ENCODE data around the gene TOB2.
"Not testable (repeated sequence)": the region's sequence is repeated elsewhere in the genome, so short reads cannot be mapped to it uniquely, and the experiment has no call there.

TOB2 gene

GRCh38 chr22:41461901-41462300 lies 15.3 kb upstream of the TOB2 start:
- DNase-seq, result no peak

GRCh38 chr22:41460071-41460470 lies 13.5 kb upstream of the TOB2 start:
- not testable (repeated sequence) for DNase-seq

GRCh38 chr22:41459431-41459830 lies 12.8 kb upstream of the TOB2 start:
- no peak for DNase-seq

- DNase-seq, result no peak
These were observed 11.6 kb upstream of the TOB2 start for GRCh38 chr22:41458161-41458728.

GRCh38 chr22:41448189-41448808 lies 1.7 kb upstream of the TOB2 start:
- peak; percentile 99 for DNase-seq

- DNase-seq, result peak; percentile 79
These were observed 1.0 kb upstream of the TOB2 start for GRCh38 chr22:41447435-41448188.

GRCh38 chr22:41446057-41446501 lies 522 bp downstream of the TOB2 start:
- DNase-seq, result no peak

GRCh38 chr22:41445129-41446056 lies 1.2 kb downstream of the TOB2 start:
- peak; percentile 86 for DNase-seq

GRCh38 chr22:41444360-41445128 lies 2.1 kb downstream of the TOB2 start:
- DNase-seq, result peak; percentile 97

- DNase-seq, result peak; percentile 93
These were observed 4.3 kb downstream of the TOB2 start for GRCh38 chr22:41442240-41442792.

GRCh38 chr22:41440511-41440910 lies 6.1 kb downstream of the TOB2 start:
- DNase-seq, result not testable (repeated sequence)

GRCh38 chr22:41437198-41437597 lies 9.4 kb downstream of the TOB2 start:
- no peak for DNase-seq

GRCh38 chr22:41436322-41437113 lies 10.1 kb downstream of the TOB2 start:
- no peak for DNase-seq

- no peak for DNase-seq
These were observed 11.0 kb downstream of the TOB2 start for GRCh38 chr22:41435560-41435959.

- not testable (repeated sequence) for DNase-seq
These were observed 12.1 kb downstream of the TOB2 start for GRCh38 chr22:41434361-41435003.

GRCh38 chr22:41433480-41433879 lies 13.1 kb downstream of the TOB2 start:
- not testable (repeated sequence) for DNase-seq

- DNase-seq, result no peak
These were observed 14.9 kb downstream of the TOB2 start for GRCh38 chr22:41431656-41432055.

- no peak for DNase-seq
These were observed 16.7 kb downstream of the TOB2 start for GRCh38 chr22:41429951-41430332.

- DNase-seq, result no peak
These were observed 17.2 kb downstream of the TOB2 start for GRCh38 chr22:41429232-41429950.
